BLaER1 treated with 17β-estradiol and CSF1 and Interleukin-3, amounts not matched to agents 10 nM and 100 nM (cell line): ENCODE measurements around the gene SEPTIN12.

Experiments
- H3K27ac ChIP-seq, 11 experiments: shearing (Covaris generic); formaldehyde crosslinking; 2 replicates each; pipeline ENCODE4 v1.8.1; 2022
- H3K27me3 ChIP-seq, 11 experiments: shearing (Covaris generic); formaldehyde crosslinking; 2 replicates each; pipeline ENCODE4 v1.8.1; 2022
- H3K36me3 ChIP-seq, 11 experiments: shearing (Covaris generic); formaldehyde crosslinking; 2 replicates each; pipeline ENCODE4 v1.8.1; 2022
- H3K4me1 ChIP-seq, 10 experiments: shearing (Covaris generic); formaldehyde crosslinking; 2 replicates each; pipeline ENCODE4 v1.8.1; 2022
- H3K4me2 ChIP-seq, 11 experiments: shearing (Covaris generic); formaldehyde crosslinking; 2 replicates each; pipeline ENCODE4 v1.8.1; 2022
- H3K4me3 ChIP-seq, 10 experiments: shearing (Covaris generic); formaldehyde crosslinking; 2 replicates each; pipeline ENCODE4 v1.8.1; 2022
- H3K9ac ChIP-seq, 11 experiments: shearing (Covaris generic); formaldehyde crosslinking; 2 replicates each; pipeline ENCODE4 v1.8.1; 2022
- H3K9me3 ChIP-seq, 11 experiments: shearing (Covaris generic); formaldehyde crosslinking; replicated peaks in 1 of 11; 2 replicates each; pipeline ENCODE4 v1.8.1; 2022
- H4K20me1 ChIP-seq, 11 experiments: shearing (Covaris generic); formaldehyde crosslinking; 2 replicates each; pipeline ENCODE4 v1.8.1; 2022
- Cebpa-rat ChIP-seq, 11 experiments: shearing (Covaris generic); IDR thresholded peaks; 2 replicates each; pipeline ENCODE4 v1.8.1; 2022

The SEPTIN12 gene

DNA sequence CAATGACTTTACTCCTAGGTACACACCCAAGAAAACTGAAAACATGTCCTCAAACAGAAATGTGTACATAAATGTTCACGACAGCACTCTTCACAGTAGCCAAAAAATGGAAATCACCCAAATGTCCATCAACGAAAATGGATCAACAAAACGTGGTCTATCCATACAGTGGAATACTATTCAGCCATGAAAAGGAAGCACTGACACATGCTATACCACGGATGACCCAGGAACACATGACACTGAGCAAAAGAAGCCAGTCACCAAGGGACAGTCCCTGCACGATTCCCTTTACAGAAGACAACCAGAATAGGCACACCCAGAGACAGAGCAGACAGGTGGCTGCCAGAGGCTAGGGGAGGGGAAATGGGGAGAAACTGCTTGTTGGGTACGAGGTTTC, 32.5 kb downstream of the SEPTIN12 start:
- Histone ChIP-seq H3K4me3 (no peak overlapping the region), H3K27me3 (no peaks in the 10 kb centered on the region), H3K36me3 (peaks cover 86 to 100% (median 99%) of the 10 kb centered on the region in 11 experiments), H3K9ac (no peak overlapping the region), H3K27ac (no peak overlapping the region), H3K4me1 (peaks cover 0 to 9% (median 0%) of the 10 kb centered on the region in 10 experiments; a peak in 5 of 20 replicates), H3K9me3 (peaks cover 0 to 15% (median 13%) of the 10 kb centered on the region in 11 experiments; a peak in 18 of 22 replicates), H3K4me2 (no peak overlapping the region), H4K20me1 (peaks cover 0 to 52% (median 33%) of the 10 kb centered on the region in 11 experiments; a peak in 13 of 22 replicates)
- no peak for TF ChIP-seq Cebpa-rat (IDR thresholded peaks at IDR 0.05)

DNA sequence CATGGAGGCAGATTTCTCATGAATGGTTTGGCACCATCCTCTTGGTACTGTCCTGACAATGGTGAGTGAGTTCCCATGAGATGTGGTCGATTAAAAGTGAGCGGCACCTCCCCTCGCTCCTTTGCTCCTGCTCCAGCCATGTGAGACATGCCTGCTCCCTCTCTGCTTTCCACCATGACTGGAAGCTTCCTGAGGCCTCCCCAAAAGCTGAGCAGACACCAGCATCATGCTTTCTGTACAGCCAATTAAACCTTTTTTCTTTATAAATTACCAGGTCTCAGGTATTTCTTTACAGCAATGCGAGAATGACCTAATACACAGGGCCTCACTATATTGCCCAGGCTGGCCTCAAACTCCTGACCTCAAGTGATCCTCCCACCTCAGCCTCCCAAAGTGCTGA, 33.3 kb downstream of the SEPTIN12 start:
- Histone ChIP-seq H3K27ac (no peak overlapping the region), H4K20me1 (peaks cover 0 to 47% (median 30%) of the 10 kb centered on the region in 11 experiments; a peak in 13 of 22 replicates), H3K36me3 (peaks cover 79 to 100% (median 94%) of the 10 kb centered on the region in 11 experiments), H3K9me3 (peaks cover 0 to 15% (median 13%) of the 10 kb centered on the region in 11 experiments; a peak in 18 of 22 replicates), H3K9ac (no peak overlapping the region), H3K4me1 (peaks cover 0 to 13% (median 2%) of the 10 kb centered on the region in 10 experiments; a peak in 11 of 20 replicates), H3K27me3 (no peaks in the 10 kb centered on the region), H3K4me3 (no peak overlapping the region), H3K4me2 (no peak overlapping the region)
- TF ChIP-seq Cebpa-rat (IDR thresholded peaks at IDR 0.05): no peak

DNA sequence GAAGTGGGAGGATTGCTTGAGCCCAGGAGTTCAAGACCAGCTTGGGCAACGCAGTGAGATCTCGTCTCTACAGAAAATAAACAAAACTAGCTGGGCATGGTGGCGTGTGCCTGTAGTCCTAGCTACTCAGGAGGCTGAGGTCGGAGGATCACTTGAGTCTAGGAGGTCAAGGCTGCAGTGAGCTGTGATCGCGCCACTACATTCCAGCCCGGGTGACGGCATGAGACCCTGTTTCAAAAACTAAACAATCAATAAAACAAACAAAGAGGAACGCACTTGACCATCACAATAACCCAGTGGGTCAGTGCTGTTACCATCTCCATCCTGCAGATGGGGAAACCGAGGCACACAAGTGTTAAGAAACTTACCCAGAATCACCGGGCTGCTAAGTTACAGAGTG, 34.9 kb downstream of the SEPTIN12 start:
- Histone ChIP-seq H3K27ac (no peak overlapping the region), H3K36me3 (peaks cover 63 to 91% (median 80%) of the 10 kb centered on the region in 11 experiments), H3K27me3 (no peaks in the 10 kb centered on the region), H3K9ac (no peak overlapping the region), H3K4me2 (0 out of 22 replicates have a peak overlapping the region, but pooled peaks of 1 of the 11 experiments have one; percentile 34), H3K4me3 (no peak overlapping the region), H3K4me1 (peaks cover 8 to 29% (median 19%) of the 10 kb centered on the region in 10 experiments; a peak in 19 of 20 replicates), H3K9me3 (peaks cover 0 to 15% (median 13%) of the 10 kb centered on the region in 11 experiments; a peak in 18 of 22 replicates), H4K20me1 (peaks cover 0 to 55% (median 35%) of the 10 kb centered on the region in 11 experiments; a peak in 13 of 22 replicates)
- TF ChIP-seq Cebpa-rat (IDR thresholded peaks at IDR 0.05): no peak

DNA sequence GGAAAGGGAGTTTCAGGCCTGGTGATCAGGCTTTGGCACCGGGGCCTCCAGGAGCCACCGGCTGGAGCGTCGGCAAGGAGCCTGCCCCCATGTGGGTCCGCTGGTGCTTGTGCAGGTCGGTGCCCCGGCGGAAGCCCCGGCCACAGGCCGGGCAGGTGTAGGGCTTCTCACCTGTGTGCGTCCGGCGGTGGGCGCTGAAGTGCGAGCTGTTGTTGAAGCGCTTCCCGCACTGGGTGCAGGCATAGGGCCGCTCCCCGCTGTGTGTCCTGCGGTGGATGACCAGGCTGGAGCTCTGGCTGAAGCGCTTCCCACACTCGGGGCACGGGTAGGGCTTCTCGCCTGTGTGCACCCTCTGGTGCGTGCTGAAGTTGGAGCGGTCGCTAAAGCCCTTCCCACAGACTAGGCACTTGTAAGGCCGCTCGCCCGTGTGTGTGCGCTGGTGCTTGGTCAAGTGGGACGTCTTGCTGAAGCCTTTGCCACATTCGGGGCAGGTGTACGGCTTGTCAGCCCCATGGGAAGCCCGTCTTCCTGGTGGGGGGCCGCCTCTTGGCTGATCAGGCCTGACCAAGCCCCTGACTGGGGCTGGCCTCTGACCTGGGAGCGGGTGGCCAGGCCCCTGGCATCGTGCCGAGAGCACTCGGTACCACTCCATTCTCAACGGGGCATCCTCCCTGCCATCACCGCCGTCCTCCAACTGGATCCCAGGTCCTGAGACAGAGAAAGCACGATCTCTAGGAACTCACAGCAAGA, 35.6 kb downstream of the SEPTIN12 start:
- H3K4me2 ChIP-seq: peak overlapping the region in 4 of 11 experiments; percentile 8 to 34 (median 28); a peak in 3 of 22 replicates
- H3K27me3 ChIP-seq: no peaks in the 10 kb centered on the region
- TF ChIP-seq Cebpa-rat (IDR thresholded peaks at IDR 0.05): no peak
- H3K36me3 ChIP-seq: peaks cover 60 to 84% (median 73%) of the 10 kb centered on the region in 11 experiments
- H3K9me3 ChIP-seq: peaks cover 0 to 15% (median 13%) of the 10 kb centered on the region in 11 experiments; a peak in 18 of 22 replicates
- H3K9ac ChIP-seq: peak overlapping the region in 2 of 11 experiments; percentile 25 to 47; a peak in 2 of 22 replicates
- H4K20me1 ChIP-seq: peaks cover 0 to 60% (median 41%) of the 10 kb centered on the region in 11 experiments; a peak in 15 of 22 replicates
- H3K4me1 ChIP-seq: peaks cover 15 to 36% (median 26%) of the 10 kb centered on the region in 10 experiments
- H3K4me3 ChIP-seq: no peak overlapping the region
- H3K27ac ChIP-seq: no peak overlapping the region

DNA sequence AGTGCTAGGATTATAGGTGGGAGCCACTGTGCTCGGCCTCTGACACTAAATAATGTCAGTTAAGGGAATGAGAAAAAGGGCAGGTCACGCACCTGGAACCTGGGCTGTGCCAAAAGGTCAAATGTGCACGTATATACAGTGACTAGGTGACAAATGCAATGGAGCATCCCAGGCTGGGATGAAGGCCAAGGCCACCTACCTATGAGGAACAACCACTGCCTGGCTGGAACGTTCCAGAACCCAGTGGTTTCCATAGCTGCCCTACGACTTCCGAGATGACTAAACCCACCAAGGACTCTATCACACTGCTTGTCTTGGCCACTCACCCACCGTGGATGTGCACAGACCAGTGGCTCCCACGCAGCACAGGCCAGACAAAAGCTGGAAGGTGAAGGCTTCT, 37.2 kb downstream of the SEPTIN12 start:
- no peak for TF ChIP-seq Cebpa-rat (IDR thresholded peaks at IDR 0.05)
- H3K4me3 ChIP-seq: no peak overlapping the region
- no peak overlapping the region for H3K9ac ChIP-seq
- no peak overlapping the region for H3K27ac ChIP-seq
- peaks cover 22 to 53% (median 42%) of the 10 kb centered on the region in 10 experiments for H3K4me1 ChIP-seq
- H3K36me3 ChIP-seq: peaks cover 50 to 67% (median 57%) of the 10 kb centered on the region in 11 experiments
- peaks cover 0 to 12% (median 11%) of the 10 kb centered on the region in 11 experiments; a peak in 18 of 22 replicates for H3K9me3 ChIP-seq
- H4K20me1 ChIP-seq: peaks cover 0 to 75% (median 55%) of the 10 kb centered on the region in 11 experiments; a peak in 16 of 22 replicates
- no peak overlapping the region for H3K4me2 ChIP-seq
- H3K27me3 ChIP-seq: no peaks in the 10 kb centered on the region

DNA sequence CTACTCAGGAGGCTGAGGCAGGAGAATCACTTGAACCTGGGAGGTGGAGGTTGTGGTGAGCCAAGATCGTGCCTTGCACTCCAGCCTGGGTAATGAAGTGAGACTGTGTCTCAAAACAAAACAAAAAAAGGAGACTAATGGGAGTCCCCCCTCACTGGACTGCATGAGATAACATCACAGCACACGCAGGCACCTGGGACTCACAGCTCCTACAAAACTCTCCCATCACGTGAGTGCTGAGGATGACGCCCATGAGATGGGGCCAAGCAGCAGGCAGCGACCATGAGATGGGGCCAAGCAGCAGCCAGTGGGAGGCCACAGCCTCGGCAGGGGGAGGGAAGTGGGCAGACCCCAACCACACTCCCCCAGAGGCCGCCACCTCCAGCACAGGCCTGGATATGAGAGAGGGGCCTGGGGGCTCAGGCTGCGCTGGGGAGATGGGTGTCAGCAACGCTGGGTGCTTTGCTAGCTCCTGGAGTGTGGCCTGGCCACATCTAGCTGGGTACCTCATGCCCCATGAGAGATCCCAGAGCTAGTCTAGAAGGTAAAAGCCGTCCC, 38.4 kb downstream of the SEPTIN12 start:
- Histone ChIP-seq H3K4me2 (peak overlapping the region in 4 of 11 experiments; percentile 94 to 96 (median 94); a peak in 7 of 22 replicates), H3K9ac (no peak overlapping the region), H3K27me3 (no peaks in the 10 kb centered on the region), H3K36me3 (peaks cover 39 to 56% (median 46%) of the 10 kb centered on the region in 11 experiments), H3K4me1 (peaks cover 22 to 61% (median 43%) of the 10 kb centered on the region in 10 experiments), H3K27ac (no peak overlapping the region), H4K20me1 (peaks cover 0 to 75% (median 53%) of the 10 kb centered on the region in 11 experiments; a peak in 16 of 22 replicates), H3K4me3 (no peak overlapping the region), H3K9me3 (peaks cover 0 to 1% (median under 1%) of the 10 kb centered on the region in 11 experiments; a peak in 5 of 22 replicates)
- TF ChIP-seq Cebpa-rat (IDR thresholded peaks at IDR 0.05): no peak

DNA sequence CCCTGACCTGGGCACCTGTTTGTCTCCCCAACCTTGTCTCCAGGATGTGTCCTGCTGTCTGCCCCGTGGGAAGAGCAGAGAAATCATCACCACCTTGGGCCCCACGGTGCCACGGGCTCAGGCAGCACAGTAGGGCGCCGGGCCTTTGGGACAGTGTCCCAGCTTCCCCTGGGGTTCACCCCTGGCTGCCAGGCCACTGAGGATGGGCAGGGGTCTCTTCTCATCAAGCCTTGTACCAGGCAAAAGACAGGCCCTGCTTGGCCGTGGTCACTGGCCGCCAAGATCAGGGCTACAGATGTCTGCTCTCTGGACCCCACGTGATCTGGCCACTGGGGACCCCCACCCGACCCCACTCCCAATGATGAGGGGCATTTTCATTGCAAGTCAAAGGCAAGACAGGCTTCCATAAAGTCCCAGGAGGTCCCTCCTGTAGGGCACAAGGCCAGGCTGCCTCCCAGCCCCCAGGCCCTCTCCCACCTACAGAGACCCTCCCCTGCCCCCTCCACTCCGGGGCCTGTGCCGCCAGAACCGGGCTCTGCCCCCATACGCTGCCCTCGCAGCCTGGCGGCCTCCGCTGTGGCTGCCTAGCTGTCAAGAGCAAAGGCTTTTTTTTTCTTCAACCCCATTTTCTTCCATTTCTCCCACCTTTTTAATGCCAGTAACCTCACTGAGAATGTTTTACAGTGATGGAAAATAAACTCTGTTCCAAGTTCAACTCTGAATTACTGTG, 39.3 kb downstream of the SEPTIN12 start:
- Histone ChIP-seq H3K4me1 (peaks cover 22 to 62% (median 43%) of the 10 kb centered on the region in 10 experiments), H3K9ac (peak overlapping the region in 10 of 11 experiments; percentile 16 to 66 (median 54); a peak in 15 of 22 replicates), H3K27me3 (no peaks in the 10 kb centered on the region), H3K36me3 (peaks cover 33 to 47% (median 39%) of the 10 kb centered on the region in 11 experiments), H3K27ac (peak overlapping the region in 7 of 11 experiments; percentile 2 to 62 (median 57); a peak in 7 of 22 replicates), H3K4me3 (no peak overlapping the region), H4K20me1 (peaks cover 0 to 71% (median 49%) of the 10 kb centered on the region in 11 experiments; a peak in 16 of 22 replicates), H3K9me3 (no peaks in the 10 kb centered on the region), H3K4me2 (peak overlapping the region; percentile 32 to 96 (median 82); a peak in 21 of 22 replicates)
- no peak for TF ChIP-seq Cebpa-rat (IDR thresholded peaks at IDR 0.05)
